GM23338 (cell line): Measurements from ENCODE around the gene SEC14L1. TPM values are rescaled to one million over a fixed set of nuclear protein-coding genes. Genes with fewer than 3 reads are reported as not detected.

ENCODE experiments used
- ATAC-seq: fragments of 200-7000 bp; cut with Tn5 transposase; 3 replicates; pipeline ENCODE4 v1.9.1; 2020
- DNase-seq: peaks from one replicate; pipeline ENCODE4 v3.0.0-alpha.2; 2015; ENCODE audit warnings: low spot score
- H2AFZ ChIP-seq: fragments of 200-600 bp; sonication (generic); 2 replicates; pipeline ENCODE4 v1.8.0; 2016; ENCODE audit warnings: antibody characterized with exemption, mild to moderate bottlenecking, moderate library complexity
- H3F3A ChIP-seq: fragments of 200-600 bp; sonication (generic); replicated peaks from 2 replicates; pipeline ENCODE4 v1.8.0; 2017; ENCODE audit warnings: antibody characterized with exemption, mixed run types, low read depth
- H3K27ac ChIP-seq: fragments of 200-600 bp; sonication (generic); 2 replicates; pipeline ENCODE4 v1.6.1; 2016; ENCODE audit warnings: low read depth
- H3K27me3 ChIP-seq: fragments of 200-600 bp; sonication (generic); 2 replicates; pipeline ENCODE4 v1.8.0; 2016; ENCODE audit warnings: mild to moderate bottlenecking, mixed run types, moderate library complexity; ENCODE audit not compliant: insufficient read depth
- H3K36me3 ChIP-seq: fragments of 200-600 bp; sonication (generic); 2 replicates; pipeline ENCODE4 v1.8.0; 2016; ENCODE audit warnings: mild to moderate bottlenecking; ENCODE audit not compliant: insufficient read depth
- H3K4me1 ChIP-seq: fragments of 200-600 bp; sonication (generic); 2 replicates; pipeline ENCODE4 v1.8.0; 2016; ENCODE audit warnings: mild to moderate bottlenecking, moderate library complexity; ENCODE audit not compliant: insufficient read depth
- H3K4me2 ChIP-seq: fragments of 200-600 bp; sonication (generic); 2 replicates; pipeline ENCODE4 v1.7.1; 2017; ENCODE audit warnings: mixed run types
- H3K4me3 ChIP-seq: fragments of 200-600 bp; sonication (generic); 2 replicates; pipeline ENCODE4 v1.6.1; 2016; ENCODE audit warnings: mixed run types
- H3K79me2 ChIP-seq: fragments of 200-600 bp; sonication (generic); replicated peaks from 2 replicates; pipeline ENCODE4 v1.8.0; 2017; ENCODE audit warnings: mild to moderate bottlenecking; ENCODE audit not compliant: insufficient read depth
- H3K9me2 ChIP-seq: fragments of 200-600 bp; sonication (generic); 2 replicates; pipeline ENCODE4 v1.8.0; 2017; ENCODE audit not compliant: insufficient read depth
- H4K20me1 ChIP-seq: fragments of 200-600 bp; sonication (generic); replicated peaks from 2 replicates; pipeline ENCODE4 v1.8.0; 2017; ENCODE audit warnings: mild to moderate bottlenecking; ENCODE audit not compliant: insufficient read depth
- H3K27ac Mint-ChIP-seq: 2 replicates; pipeline ENCODE4 v1.8.0; 2020; ENCODE audit warnings: inconsistent platforms, mild to moderate bottlenecking, moderate library complexity, mixed read lengths
- H3K27me3 Mint-ChIP-seq: 3 replicates; pipeline ENCODE4 v1.8.0; 2022; ENCODE audit warnings: low read depth, mild to moderate bottlenecking, moderate library complexity, mixed read lengths, inconsistent platforms; ENCODE audit not compliant: insufficient read depth, poor library complexity
- H3K36me3 Mint-ChIP-seq: 3 replicates; pipeline ENCODE4 v1.8.0; 2021; ENCODE audit warnings: low read depth, mild to moderate bottlenecking, inconsistent platforms, moderate library complexity, mixed read lengths
- H3K4me1 Mint-ChIP-seq: 3 replicates; pipeline ENCODE4 v1.8.0; 2020; ENCODE audit warnings: mild to moderate bottlenecking, inconsistent platforms, mixed read lengths
- H3K4me3 Mint-ChIP-seq: 3 replicates; pipeline ENCODE4 v1.8.0; 2021; ENCODE audit warnings: moderate library complexity, mild to moderate bottlenecking, inconsistent platforms, mixed read lengths
- H3K9me3 Mint-ChIP-seq: 3 replicates; pipeline ENCODE4 v1.8.0; 2020; ENCODE audit warnings: moderate library complexity, mild to moderate bottlenecking, inconsistent platforms, mixed read lengths
- JUNB ChIP-seq: IDR thresholded peaks from one replicate; pipeline ENCODE4 v1.6.1; 2016; ENCODE audit warnings: antibody characterized with exemption; ENCODE audit not compliant: unreplicated experiment
- ZNF462 ChIP-seq: fragments of 250-450 bp; sonication (Bioruptor Pico); IDR thresholded peaks from 2 replicates; pipeline ENCODE4 v1.5.0; 2020; ENCODE audit warnings: mild to moderate bottlenecking, moderate library complexity
- polyA plus RNA-seq: library from polyadenylated mRNA; unstranded; fragments of >200 nt; fragmentation: Nextera tagmentation; extraction: Ambion mirVana; gene quantifications from 2 replicates; pipeline ENCODE4 v1.2.1, GENCODE V29; 2016
- total RNA-seq: library from RNA; depleted of rRNA; stranded (reverse); fragments of >200 nt; shearing (Covaris generic); gene quantifications from 2 replicates; pipeline ENCODE4 v1.2.3, GENCODE V29; 2014

SEC14L1 gene
- total and polyA plus RNA-seq, 2 experiments from 2014 or later, result 26.8 to 54.8 TPM

GRCh38 chr17:77124192-77124889, 16.4 kb upstream of the SEC14L1 start:
- no peaks in the 10 kb centered on the region for H3K36me3 Mint-ChIP-seq

More at GRCh38 chr17:77124192-77124889, 16.4 kb upstream of the SEC14L1 start:
- no peaks in the 10 kb centered on the region for H4K20me1 ChIP-seq
- no peaks in the 10 kb centered on the region for H3K27me3 ChIP-seq
- H3K9me3 Mint-ChIP-seq, result no peaks in the 10 kb centered on the region
- H3K4me1 Mint-ChIP-seq, result peaks cover 3% of the 10 kb centered on the region; the same call in 1 of the 3 replicates
- no peak for ATAC-seq
- peaks cover 2% of the 10 kb centered on the region for H3K27me3 Mint-ChIP-seq
- H3F3A ChIP-seq, result no peaks in the 10 kb centered on the region
- no peaks in the 10 kb centered on the region for H3K9me2 ChIP-seq
- DNase-seq, result no peak
- no peaks in the 10 kb centered on the region for H3K36me3 ChIP-seq
- H2AFZ ChIP-seq, result 0 out of 2 replicates have a peak overlapping the region, but pooled peaks have one; percentile 63
- 0 out of 2 replicates have a peak overlapping the region, but pooled peaks have one; percentile 31 for H3K27ac Mint-ChIP-seq
- H3K4me3 Mint-ChIP-seq, result no peak overlapping the region
- H3K27ac ChIP-seq, result no peak overlapping the region
- H3K79me2 ChIP-seq, result no peaks in the 10 kb centered on the region
- no peak overlapping the region for H3K4me3 ChIP-seq
- H3K4me2 ChIP-seq, result no peak overlapping the region
- H3K4me1 ChIP-seq, result no peaks in the 10 kb centered on the region
- no peak for TF ChIP-seq JUNB
- no peak for TF ChIP-seq ZNF462 (CRISPR knock-in tag)
